GM19397 (cell line): ENCODE measurements around the gene GLIS2.

Experiments used
- ATAC-seq: cut with Tn5 transposase; IDR thresholded peaks from one replicate; pipeline ENCODE4 v1.9.1; 2021; ENCODE audit warnings: mild to moderate bottlenecking, moderate library complexity; ENCODE audit not compliant: unreplicated experiment

The GLIS2 gene

GRCh38 chr16:4315186-4316107, at the start of gene GLIS2:
Gene GLIS2, plus strand, starts transcription at chr16:4316067. Its CDS starts 16,214 bp downstream, at chr16:4332281.
- ATAC-seq = no peak

DNA sequence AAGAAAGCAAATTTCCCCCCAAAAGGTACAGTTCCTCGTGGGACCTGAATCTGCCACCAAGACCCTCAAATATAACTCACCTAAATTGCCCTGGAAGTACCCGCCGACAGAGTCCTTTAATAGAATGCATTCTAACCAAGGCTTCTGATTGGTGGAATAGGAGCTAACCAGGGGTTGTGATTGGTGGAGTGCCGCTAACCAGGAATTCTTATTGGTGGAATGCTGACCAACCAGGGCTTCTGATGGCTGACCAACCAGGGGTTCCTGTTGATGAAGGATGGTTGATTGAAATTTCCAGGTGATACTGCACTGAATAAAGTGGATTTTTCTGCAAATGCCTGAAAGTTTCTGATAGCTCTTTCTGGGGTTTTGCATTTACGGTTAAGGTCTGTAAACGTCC, 49.5 kb upstream of the GLIS2 start:
- ATAC-seq = no peak

GRCh38 chr16:4270091-4270490, 45.8 kb upstream of the GLIS2 start:
- no peak for ATAC-seq

DNA sequence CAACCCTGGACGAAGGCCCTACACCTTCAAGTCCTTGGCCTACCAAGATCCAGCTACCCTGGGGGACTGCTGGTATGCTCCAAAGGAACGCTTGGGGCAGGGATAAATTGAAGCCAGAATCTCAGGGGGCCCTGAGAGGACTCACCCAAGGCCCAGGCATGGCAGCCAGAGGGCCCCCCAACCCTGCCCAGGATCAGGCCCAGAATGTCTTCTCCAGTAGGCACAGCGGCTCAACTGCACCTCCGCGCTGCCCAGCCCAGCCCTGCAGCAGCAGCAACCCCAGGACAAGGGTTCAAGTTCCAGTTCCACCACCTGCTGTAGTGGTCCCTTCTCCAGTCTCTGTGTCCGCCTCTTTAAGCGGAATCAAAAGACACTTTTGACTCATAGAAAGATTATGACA, 45.3 kb upstream of the GLIS2 start:
- ATAC-seq = no peak

GRCh38 chr16:4271176-4272113, 44.4 kb upstream of the GLIS2 start:
- peak; percentile 60 for ATAC-seq

- peak; percentile 11 for ATAC-seq
Observed at GRCh38 chr16:4272114-4272956, 43.5 kb upstream of the GLIS2 start.

GRCh38 chr16:4273858-4274311, 42.0 kb upstream of the GLIS2 start:
- ATAC-seq = no peak

- ATAC-seq = no peak
Observed at GRCh38 chr16:4275861-4276260, 40.0 kb upstream of the GLIS2 start.

- no peak for ATAC-seq
Observed at GRCh38 chr16:4277987-4278513, 37.8 kb upstream of the GLIS2 start.

DNA sequence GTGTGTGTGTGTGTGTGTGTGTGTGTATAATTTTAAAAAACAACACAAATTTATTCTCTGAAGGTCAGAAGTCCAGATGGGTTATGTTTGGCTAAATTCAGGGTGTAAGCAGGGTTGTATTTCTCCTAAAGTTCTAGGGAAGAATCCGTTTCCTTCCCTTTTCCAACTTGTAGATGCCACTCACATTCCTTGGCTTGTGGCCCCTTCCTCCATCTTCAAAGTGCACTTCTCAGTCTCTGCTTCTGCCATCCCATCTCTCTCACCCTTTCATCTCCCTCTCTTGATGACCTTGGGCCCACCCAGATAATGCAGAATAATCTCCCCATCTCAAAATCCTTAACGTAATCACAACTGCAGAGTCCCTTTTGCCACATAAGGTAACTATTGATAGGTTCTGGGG, 35.2 kb upstream of the GLIS2 start:
- no peak for ATAC-seq

- ATAC-seq = no peak
Observed at GRCh38 chr16:4283441-4283840, 32.4 kb upstream of the GLIS2 start.

GRCh38 chr16:4283939-4284338, 31.9 kb upstream of the GLIS2 start:
- ATAC-seq = no peak

- no peak for ATAC-seq
Observed at GRCh38 chr16:4285167-4285566, 30.7 kb upstream of the GLIS2 start.

GRCh38 chr16:4288148-4288921, 27.5 kb upstream of the GLIS2 start:
- no peak for ATAC-seq

GRCh38 chr16:4290236-4290830, 25.5 kb upstream of the GLIS2 start:
- no peak for ATAC-seq

DNA sequence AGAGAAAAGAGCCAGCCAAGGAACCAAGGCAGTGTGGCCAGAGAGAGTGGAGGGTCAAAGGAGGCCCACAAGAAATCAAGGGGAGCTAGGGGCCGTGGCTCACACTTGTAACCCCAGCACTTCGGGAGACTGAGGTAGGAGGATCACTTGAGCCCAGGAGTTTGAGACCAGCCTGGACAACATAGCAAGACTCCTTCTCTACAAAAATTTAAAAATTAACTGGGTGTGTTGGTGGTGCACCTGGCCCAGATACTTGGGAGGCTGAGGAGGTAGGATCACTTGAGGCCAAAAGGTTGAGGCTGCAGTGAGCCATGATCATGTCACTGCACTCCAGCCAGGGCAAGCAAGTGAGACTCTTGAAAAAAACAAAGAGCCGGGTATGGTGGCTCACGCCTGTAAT, 24.2 kb upstream of the GLIS2 start:
- ATAC-seq = no peak

DNA sequence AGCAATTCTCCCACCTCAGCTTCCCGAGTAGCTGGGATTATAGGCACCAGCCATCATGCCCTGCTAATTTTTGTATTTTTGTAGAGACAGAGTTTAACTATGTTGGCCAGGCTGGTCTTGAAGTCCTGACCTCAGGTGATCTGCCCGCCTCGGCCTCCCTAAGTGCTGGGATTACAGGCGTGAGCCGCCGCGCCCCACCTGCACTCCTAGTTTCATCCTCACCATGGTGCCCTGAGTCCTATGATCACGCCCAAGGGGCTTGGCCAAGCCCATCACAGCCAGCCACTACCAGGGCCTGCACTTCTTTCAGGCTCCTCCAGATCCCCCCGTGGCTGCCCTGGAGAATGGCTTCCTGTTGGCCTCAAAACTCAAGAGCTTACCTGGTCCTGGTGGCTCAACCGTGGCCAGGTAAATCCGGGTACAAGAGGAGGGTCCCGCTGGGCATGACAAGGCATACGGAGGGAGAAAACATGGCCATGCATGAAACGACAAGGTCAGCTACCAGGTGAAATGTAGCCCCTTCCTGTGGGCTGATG, 22.6 kb upstream of the GLIS2 start:
- ATAC-seq = no peak

DNA sequence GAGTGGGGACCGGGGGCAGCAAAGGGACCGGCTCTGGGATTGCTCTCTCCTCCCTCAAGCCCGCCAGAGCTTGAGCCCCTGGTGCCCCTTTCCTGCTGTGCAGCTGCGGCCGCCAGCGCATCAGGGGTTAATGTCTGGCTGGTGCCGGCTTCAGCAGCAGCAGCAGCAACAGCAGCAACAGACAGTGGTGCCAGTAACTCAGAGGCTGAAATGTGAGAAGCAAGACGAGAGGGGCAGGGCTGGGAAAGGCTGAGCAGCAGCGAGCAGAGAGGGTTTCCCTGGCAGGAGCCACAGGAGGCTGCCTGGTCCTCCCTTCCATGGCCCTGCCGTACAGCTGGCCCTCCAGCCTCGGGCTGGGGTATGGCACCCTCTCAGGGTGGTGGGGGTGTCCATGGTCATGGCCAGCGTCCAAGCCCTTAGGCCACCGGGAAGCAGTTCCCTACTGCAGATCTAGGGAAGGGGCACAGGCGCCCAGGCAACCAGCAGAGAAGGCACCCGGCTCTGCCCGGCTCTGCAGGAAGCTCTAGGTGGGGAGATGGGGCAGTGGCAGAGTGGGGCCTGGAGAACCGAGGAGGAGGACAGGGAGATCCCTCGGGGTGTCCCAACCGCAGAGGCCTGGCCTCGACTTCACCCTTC, 21.9 kb upstream of the GLIS2 start:
- no peak for ATAC-seq
